DND-41 (cell line): ENCODE measurements around the gene SMAD6.

ENCODE experiments used
- ATAC-seq: fragments of 200-7000 bp; cut with Tn5 transposase; 3 replicates; pipeline ENCODE4 v1.9.1; 2021; ENCODE audit warnings: low read depth; ENCODE audit not compliant: insufficient read depth
- DNase-seq: peaks from one replicate; pipeline ENCODE4 v3.0.0-alpha.2; 2020
- H2AFZ ChIP-seq: 2 replicates; pipeline ENCODE4 v1.6.0; 2012; ENCODE audit warnings: low read depth, low read length
- H3K27ac ChIP-seq: 2 replicates; pipeline ENCODE4 v1.5.1; 2012; ENCODE audit warnings: low read length, inconsistent platforms
- H3K27me3 ChIP-seq: fragments of 200-600 bp; sonication (generic); 2 replicates; pipeline ENCODE4 v1.6.0; 2012; ENCODE audit warnings: low read length, mild to moderate bottlenecking, inconsistent platforms; ENCODE audit not compliant: insufficient read depth, poor library complexity
- H3K36me3 ChIP-seq: 2 replicates; pipeline ENCODE4 v1.5.1; 2012; ENCODE audit warnings: low read length, inconsistent platforms; ENCODE audit not compliant: insufficient read depth
- H3K4me1 ChIP-seq: 2 replicates; pipeline ENCODE4 v1.5.1; 2012; ENCODE audit warnings: mild to moderate bottlenecking, low read length; ENCODE audit not compliant: insufficient read depth
- H3K4me2 ChIP-seq: 2 replicates; pipeline ENCODE4 v1.6.0; 2012; ENCODE audit warnings: mild to moderate bottlenecking, moderate library complexity, low read length, inconsistent platforms; ENCODE audit not compliant: insufficient read depth
- H3K4me3 ChIP-seq, 2 experiments: fragments of 200-600 bp in 1 of 2; shearing (Covaris generic) in 1 of 2; 2 replicates each; pipeline ENCODE4 v1.5.1; 2012 to 2016; ENCODE audit warnings: inconsistent platforms in 2 of 2, low read length in 2 of 2, mild to moderate bottlenecking in 2 of 2, low read depth in 1 of 2, moderate library complexity in 1 of 2
- H3K79me2 ChIP-seq: 2 replicates; pipeline ENCODE4 v1.6.0; 2012; ENCODE audit warnings: low read length, inconsistent platforms; ENCODE audit not compliant: insufficient read depth
- H3K9ac ChIP-seq: 2 replicates; pipeline ENCODE4 v1.6.0; 2012; ENCODE audit warnings: low read depth, mild to moderate bottlenecking, inconsistent platforms, low read length, moderate library complexity
- H3K9me3 ChIP-seq: 2 replicates; pipeline ENCODE4 v1.5.1; 2012; ENCODE audit warnings: low read length, moderate library complexity, mild to moderate bottlenecking, inconsistent platforms; ENCODE audit not compliant: insufficient read depth, severe bottlenecking
- H4K20me1 ChIP-seq: 2 replicates; pipeline ENCODE4 v1.6.0; 2012; ENCODE audit warnings: low read length; ENCODE audit not compliant: insufficient read depth
- EZH2 ChIP-seq: IDR thresholded peaks from 3 replicates; pipeline ENCODE4 v1.6.1; 2012; ENCODE audit warnings: borderline replicate concordance, low read depth, mild to moderate bottlenecking, moderate library complexity, low read length, inconsistent platforms; ENCODE audit not compliant: severe bottlenecking
- TF ChIP-seq, protein P1 (sequence below): IDR thresholded peaks from 2 replicates; pipeline ENCODE4 v1.5.1; 2012; ENCODE audit warnings: borderline replicate concordance, low read length, moderate library complexity, mild to moderate bottlenecking; ENCODE audit not compliant: poor library complexity, severe bottlenecking; ENCODE audit errors: extremely low read depth

Gene SMAD6

DNA sequence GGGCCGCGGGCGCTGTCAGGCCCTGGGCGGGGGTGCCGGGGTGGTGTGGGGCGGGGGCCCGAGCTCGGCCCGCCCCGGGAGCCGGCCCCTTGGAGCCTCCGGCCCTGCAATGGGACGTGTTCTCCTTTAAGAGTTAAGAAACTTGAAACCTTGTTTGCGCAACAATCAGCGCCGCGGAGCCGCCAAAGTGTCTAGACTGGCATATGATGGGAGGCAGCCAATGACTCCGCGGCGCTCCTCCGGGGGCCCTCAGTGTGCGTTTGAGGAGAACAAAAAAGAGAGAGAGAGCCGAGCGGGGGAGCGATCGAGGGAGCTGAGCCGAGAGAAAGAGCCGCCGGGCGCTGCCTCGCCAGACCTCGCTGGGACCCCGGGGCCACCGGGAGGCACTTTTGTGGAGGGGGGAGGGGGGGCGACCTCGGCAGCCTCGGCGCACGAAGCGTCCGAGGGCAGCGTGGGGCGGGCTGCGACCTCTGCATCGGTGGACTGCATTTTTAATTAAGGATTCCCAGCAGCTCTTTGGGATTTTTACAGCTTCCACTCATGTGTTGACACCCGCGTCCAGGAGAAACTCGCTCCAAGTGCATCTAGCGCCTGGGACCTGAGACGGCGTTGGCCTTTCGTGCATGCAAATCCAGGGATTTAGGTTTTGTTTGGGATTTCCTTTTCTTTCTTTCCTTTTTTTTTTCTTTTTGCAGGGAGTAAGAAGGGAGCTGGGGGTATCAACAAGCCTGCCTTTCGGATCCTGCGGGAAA is at the start of gene SMAD6:
SMAD6 (plus strand) TSS at position 202 of the 752 bp plus-strand sequence. CDS start 1,023 bp downstream, outside the sequence.
- peak; percentile 69 for ATAC-seq
- peak; percentile 93 for DNase-seq
- Histone ChIP-seq H3K79me2 (peaks cover 49% of the 10 kb centered on the region), H4K20me1 (peaks cover 27% of the 10 kb centered on the region), H3K36me3 (peaks cover 6% of the 10 kb centered on the region; the same call in 1 of the 2 replicates), H3K9ac (peak within 1 kb of the TSS; percentile 66), H3K27me3 (peaks cover 29% of the 10 kb centered on the region), H3K4me1 (peaks cover 56% of the 10 kb centered on the region), H2AFZ (peak within 1 kb of the TSS; percentile 64), H3K27ac (peak within 1 kb of the TSS; percentile 71), H3K4me2 (peak within 1 kb of the TSS; percentile 90), H3K9me3 (no peaks in the 10 kb centered on the region), H3K4me3 (peak within 1 kb of the TSS; percentile 59 to 75)
- TF ChIP-seq, protein P1, sequence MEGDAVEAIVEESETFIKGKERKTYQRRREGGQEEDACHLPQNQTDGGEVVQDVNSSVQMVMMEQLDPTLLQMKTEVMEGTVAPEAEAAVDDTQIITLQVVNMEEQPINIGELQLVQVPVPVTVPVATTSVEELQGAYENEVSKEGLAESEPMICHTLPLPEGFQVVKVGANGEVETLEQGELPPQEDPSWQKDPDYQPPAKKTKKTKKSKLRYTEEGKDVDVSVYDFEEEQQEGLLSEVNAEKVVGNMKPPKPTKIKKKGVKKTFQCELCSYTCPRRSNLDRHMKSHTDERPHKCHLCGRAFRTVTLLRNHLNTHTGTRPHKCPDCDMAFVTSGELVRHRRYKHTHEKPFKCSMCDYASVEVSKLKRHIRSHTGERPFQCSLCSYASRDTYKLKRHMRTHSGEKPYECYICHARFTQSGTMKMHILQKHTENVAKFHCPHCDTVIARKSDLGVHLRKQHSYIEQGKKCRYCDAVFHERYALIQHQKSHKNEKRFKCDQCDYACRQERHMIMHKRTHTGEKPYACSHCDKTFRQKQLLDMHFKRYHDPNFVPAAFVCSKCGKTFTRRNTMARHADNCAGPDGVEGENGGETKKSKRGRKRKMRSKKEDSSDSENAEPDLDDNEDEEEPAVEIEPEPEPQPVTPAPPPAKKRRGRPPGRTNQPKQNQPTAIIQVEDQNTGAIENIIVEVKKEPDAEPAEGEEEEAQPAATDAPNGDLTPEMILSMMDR, result no peak

DNA sequence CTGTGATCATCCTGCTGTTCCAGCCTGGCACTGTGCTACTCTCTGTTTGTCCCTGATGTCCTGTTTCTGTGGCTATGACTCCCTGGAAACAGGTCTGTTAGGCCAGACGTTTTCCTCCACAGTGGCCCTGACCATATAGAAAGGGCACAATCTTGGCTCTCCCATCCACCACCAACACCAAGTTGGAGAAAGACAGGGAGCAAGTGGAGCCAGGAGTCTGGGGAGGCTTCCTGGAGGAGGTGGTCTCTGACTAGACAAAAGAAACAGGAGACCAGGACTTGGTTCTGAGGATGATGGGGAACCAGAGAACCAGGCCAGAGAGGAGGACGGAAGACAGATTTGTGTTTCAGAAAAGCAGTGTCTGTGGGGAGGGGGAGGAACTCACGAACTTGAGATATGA is 49.2 kb upstream of the SMAD6 start:
- no peak overlapping the region for H3K4me2 ChIP-seq
- TF ChIP-seq EZH2, result no peak
- TF ChIP-seq, protein P1, result no peak
- H3K4me3 ChIP-seq, result no peak overlapping the region
- no peak overlapping the region for H3K9ac ChIP-seq
- H3K9me3 ChIP-seq, result no peaks in the 10 kb centered on the region
- ATAC-seq (no peak), DNase-seq (no peak)
- no peaks in the 10 kb centered on the region for H4K20me1 ChIP-seq
- H3K36me3 ChIP-seq, result no peaks in the 10 kb centered on the region
- no peak overlapping the region for H3K27ac ChIP-seq
- H2AFZ ChIP-seq, result no peak overlapping the region
- H3K79me2 ChIP-seq, result no peaks in the 10 kb centered on the region
- H3K4me1 ChIP-seq, result no peaks in the 10 kb centered on the region
- H3K27me3 ChIP-seq, result no peaks in the 10 kb centered on the region

DNA sequence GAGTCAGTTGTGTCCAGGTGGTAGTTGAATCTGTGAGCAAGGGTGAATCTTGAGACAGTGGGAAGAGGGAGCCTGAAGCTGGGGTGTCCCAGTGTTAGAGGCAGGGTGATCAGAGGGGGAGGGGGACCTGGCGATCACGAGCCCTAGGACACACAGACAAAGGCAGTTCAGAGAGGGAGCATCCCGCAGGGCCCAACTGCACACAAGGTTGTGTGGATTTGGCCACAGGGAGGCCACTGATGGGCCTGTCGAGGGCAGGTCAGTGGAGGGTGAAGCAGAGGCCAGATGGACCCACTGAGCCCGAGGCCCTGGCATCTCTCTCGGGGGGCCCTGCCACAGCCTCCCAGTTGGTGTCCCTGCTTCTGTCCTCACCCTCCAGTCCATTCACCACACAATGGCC is 48.6 kb upstream of the SMAD6 start:
- Histone ChIP-seq H3K27me3 (no peaks in the 10 kb centered on the region), H3K4me1 (no peaks in the 10 kb centered on the region), H3K9ac (no peak overlapping the region), H3K27ac (no peak overlapping the region), H2AFZ (no peak overlapping the region), H4K20me1 (no peaks in the 10 kb centered on the region), H3K4me3 (no peak overlapping the region), H3K36me3 (no peaks in the 10 kb centered on the region), H3K79me2 (no peaks in the 10 kb centered on the region), H3K4me2 (no peak overlapping the region), H3K9me3 (no peaks in the 10 kb centered on the region)
- no peak for TF ChIP-seq EZH2
- TF ChIP-seq, protein P1, result no peak
- DNase-seq, result no peak
- ATAC-seq, result no peak
